C4-2B (cell line): ENCODE data around the gene ZNF69.
"Not testable (repeated sequence)": the region's sequence is repeated elsewhere in the genome, so short reads cannot be mapped to it uniquely, and the experiment has no call there.

Experiments used
- H3K27ac ChIP-seq: fragments of 450-650 bp; 2 replicates; pipeline ENCODE4 v1.5.1; 2017
- ZFX ChIP-seq: fragments of 450-650 bp; IDR thresholded peaks from 2 replicates; pipeline ENCODE4 v1.6.1; 2017
- TF ChIP-seq, protein P1 (sequence below): fragments of 450-650 bp; conservative IDR thresholded peaks from 2 replicates; pipeline ENCODE4 v1.5.1; 2017; ENCODE audit warnings: mild to moderate bottlenecking

Gene ZNF69

DNA sequence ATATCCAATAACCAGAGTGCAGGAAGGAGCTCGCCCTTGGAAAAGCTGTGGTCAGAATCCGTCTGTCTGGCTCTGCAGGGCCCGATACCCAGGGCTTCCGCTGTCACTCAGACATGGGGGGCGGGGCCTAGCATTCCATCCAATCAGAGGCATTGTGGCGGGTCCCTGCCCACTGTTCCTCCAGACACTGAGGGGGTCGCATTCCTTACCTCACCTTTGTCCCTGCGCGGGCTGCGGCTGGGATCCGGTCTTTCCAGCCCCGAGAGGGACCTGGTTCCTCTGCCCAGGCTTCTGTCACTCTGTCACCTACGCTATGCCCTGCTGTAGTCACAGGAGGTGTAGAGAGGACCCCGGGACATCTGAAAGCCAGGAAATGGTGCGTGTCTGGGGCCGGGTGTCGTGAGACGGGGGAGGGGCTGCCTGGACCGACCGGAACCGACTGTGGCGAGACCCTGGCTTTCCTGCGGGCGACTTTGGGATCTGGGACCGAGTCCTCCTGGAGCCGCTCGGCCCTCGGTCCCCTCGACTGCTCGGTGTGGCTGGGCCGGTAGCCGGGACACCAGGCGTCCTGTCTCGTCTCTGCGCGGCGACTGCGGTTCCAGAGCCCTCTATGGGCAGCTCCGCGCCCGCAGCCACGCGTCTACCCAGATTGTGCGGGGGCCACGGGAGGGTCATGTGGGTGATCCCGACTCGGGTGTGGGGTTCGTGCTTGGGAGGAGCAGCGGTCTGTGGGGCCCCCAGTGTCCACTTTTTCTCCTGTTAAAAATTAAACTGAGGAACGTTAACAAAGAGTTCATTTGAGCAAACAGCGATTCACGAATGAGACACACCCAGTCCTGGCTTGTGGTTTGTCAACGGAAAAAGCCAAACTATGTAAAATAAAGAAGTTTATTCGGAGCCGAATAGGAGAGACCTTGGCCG is at the start of gene ZNF69:
ZNF69 (plus strand) TSS at position 172 of the 921 bp plus-strand sequence; CDS start at position 314, 142 bp downstream.
- no peak within 1 kb of the TSS for H3K27ac ChIP-seq

DNA sequence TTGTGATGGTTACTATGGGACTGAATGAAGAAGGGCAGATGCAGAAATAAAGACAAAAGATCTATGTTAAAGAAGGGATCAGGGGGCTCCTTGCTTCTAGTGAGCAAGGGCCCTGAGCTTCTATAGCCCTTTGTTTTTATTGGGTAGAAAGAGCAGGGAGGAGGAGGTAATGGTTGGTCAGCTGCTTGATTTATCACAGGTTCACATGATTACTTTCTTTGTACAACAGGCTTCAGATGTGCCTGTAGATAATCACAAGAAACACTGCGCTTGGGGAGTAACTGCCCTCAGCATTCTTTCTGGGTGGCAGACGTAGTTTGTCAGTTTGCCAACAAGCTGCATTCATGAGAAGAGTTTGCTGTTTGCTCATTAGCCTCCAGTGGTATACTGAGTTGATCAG is 43.9 kb upstream of the ZNF69 start:
- no peak overlapping the region for H3K27ac ChIP-seq
- no peak for TF ChIP-seq ZFX
- TF ChIP-seq, protein P1, sequence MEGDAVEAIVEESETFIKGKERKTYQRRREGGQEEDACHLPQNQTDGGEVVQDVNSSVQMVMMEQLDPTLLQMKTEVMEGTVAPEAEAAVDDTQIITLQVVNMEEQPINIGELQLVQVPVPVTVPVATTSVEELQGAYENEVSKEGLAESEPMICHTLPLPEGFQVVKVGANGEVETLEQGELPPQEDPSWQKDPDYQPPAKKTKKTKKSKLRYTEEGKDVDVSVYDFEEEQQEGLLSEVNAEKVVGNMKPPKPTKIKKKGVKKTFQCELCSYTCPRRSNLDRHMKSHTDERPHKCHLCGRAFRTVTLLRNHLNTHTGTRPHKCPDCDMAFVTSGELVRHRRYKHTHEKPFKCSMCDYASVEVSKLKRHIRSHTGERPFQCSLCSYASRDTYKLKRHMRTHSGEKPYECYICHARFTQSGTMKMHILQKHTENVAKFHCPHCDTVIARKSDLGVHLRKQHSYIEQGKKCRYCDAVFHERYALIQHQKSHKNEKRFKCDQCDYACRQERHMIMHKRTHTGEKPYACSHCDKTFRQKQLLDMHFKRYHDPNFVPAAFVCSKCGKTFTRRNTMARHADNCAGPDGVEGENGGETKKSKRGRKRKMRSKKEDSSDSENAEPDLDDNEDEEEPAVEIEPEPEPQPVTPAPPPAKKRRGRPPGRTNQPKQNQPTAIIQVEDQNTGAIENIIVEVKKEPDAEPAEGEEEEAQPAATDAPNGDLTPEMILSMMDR, result no peak

More for the DNA sequence above, at the start of gene ZNF69:
- TF ChIP-seq, protein P1, result no peak
- TF ChIP-seq ZFX, result no peak

DNA sequence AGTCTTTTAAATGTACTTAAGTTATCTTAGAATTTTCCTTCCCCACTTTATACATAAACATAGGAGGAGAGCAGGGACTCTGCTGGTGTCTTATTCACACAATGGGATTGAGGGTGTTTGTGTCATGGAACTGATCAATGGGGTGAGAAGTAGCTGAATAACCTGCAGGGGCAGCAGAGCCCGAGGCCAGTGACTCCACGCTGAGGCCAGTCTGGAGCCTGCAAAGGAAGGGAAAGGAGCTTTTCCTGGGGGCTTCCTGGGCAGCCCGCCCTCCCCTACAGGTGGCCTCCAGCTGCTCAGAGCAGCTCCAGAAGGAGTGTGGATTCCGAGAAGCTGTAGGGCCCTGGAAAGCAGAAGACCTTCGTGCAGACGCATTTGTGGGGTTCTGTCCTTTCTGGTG is 40.0 kb upstream of the ZNF69 start:
- not testable (repeated sequence) for H3K27ac ChIP-seq

DNA sequence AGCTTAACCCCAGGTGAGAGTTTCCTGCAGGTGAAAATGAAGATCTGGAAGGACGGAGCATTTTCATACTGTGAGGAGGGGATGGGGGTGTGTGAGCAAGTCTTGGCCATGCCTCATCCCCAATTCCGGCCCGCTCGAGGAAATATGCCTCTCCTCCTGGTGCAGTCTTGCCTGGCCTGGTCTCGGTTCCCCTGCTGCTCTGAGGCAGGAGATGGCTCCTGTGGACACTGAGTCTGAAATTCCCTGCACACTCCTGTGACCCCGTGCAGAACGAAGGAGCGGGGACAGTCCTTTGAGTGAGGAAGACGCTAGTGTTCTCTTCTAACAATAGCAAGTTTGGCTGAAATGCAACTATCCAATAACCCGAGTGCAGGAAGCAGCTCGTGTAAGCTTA is 39.4 kb upstream of the ZNF69 start:
- TF ChIP-seq ZFX, result no peak
- TF ChIP-seq, protein P1, result no peak

DNA sequence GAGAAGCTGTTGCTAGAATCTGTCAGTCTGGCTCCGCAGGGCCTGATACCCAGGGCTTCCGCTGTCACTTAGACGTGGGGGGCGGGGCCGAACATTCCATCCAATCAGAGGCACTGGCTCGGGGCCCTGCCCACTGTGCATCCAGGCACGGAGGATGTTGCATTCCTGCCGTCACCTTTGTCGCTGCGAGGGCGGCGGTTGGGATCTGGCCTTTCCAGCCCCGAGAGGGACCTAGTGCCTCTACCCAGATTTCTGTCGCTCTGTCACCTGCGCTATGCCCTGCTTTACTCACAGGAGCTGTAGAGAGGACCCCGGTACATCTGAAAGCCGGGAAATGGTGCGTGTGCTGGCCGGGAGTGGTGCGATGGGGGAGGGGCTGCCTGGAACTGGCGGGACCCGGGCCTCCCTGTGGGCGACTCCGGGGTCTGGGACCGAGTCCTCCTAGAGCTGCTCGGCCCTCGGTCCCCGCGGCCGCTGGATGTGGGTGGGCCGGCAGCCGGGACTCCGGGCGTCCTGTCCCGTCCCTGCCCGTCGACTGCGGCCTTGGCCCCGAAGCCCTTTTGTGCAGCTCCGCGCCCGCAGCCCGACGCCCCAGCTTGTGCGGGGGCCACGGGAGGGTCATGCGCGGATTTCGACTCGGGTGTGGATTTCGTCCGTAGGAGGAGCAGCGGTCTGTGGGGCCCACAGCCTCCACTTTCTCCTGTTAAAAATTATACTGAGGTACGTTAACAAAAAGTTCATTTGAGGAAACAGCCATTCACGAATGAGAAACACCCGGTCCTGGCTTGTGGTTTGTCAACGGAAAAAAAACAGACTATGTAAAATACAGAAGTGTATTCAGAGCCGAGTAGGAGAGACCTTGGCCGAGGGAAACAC is 38.8 kb upstream of the ZNF69 start, which contains the start of gene ZNF439:
ZNF439 (plus strand) TSS at position 133 of the 876 bp plus-strand sequence; CDS start at position 275, 142 bp downstream.
- H3K27ac ChIP-seq, result no peak within 1 kb of the TSS

More for the DNA sequence above, 39.4 kb upstream of the ZNF69 start:
- H3K27ac ChIP-seq, result no peak overlapping the region

GRCh38 chr19:11850289-11850688 is 37.3 kb upstream of the ZNF69 start:
- not testable (repeated sequence) for H3K27ac ChIP-seq

More for the DNA sequence above, 38.8 kb upstream of the ZNF69 start, which contains the start of gene ZNF439:
- TF ChIP-seq ZFX, result no peak
- TF ChIP-seq, protein P1, result no peak

- no peak overlapping the region for H3K27ac ChIP-seq
- no peak for TF ChIP-seq ZFX
- TF ChIP-seq, protein P1, result no peak
Observed at GRCh38 chr19:11853358-11853757, 34.2 kb upstream of the ZNF69 start.
